GM18519 (cell line): ENCODE data around the gene SPOCK3.
"Not testable (repeated sequence)": the region's sequence is repeated elsewhere in the genome, so short reads cannot be mapped to it uniquely, and the experiment has no call there.

Experiments used
- ATAC-seq: cut with Tn5 transposase; IDR thresholded peaks from one replicate; pipeline ENCODE4 v1.9.1; 2021; ENCODE audit warnings: mild to moderate bottlenecking, moderate library complexity; ENCODE audit not compliant: unreplicated experiment, low FRiP score

SPOCK3 gene

GRCh38 chr4:166839615-166840251 lies 394.6 kb downstream of the SPOCK3 start:
- peak; percentile 79 for ATAC-seq

GRCh38 chr4:166838975-166839614 lies 395.2 kb downstream of the SPOCK3 start:
- ATAC-seq: peak; percentile 62

- no peak for ATAC-seq
Measured at GRCh38 chr4:166836865-166837264, 397.4 kb downstream of the SPOCK3 start.

- ATAC-seq: no peak
Measured at GRCh38 chr4:166827629-166828028, 406.7 kb downstream of the SPOCK3 start.

GRCh38 chr4:166827167-166827566 lies 407.1 kb downstream of the SPOCK3 start:
- ATAC-seq: no peak

- no peak for ATAC-seq
Measured at GRCh38 chr4:166823848-166824247, 410.4 kb downstream of the SPOCK3 start.

- ATAC-seq: no peak
Measured at GRCh38 chr4:166823126-166823525, 411.2 kb downstream of the SPOCK3 start.

- ATAC-seq: no peak
Measured at GRCh38 chr4:166822386-166822785, 411.9 kb downstream of the SPOCK3 start.

- ATAC-seq: no peak
Measured at GRCh38 chr4:166816890-166817289, 417.4 kb downstream of the SPOCK3 start.

GRCh38 chr4:166808380-166808779 lies 425.9 kb downstream of the SPOCK3 start:
- no peak for ATAC-seq

- ATAC-seq: no peak
Measured at GRCh38 chr4:166802346-166802745, 431.9 kb downstream of the SPOCK3 start.

- no peak for ATAC-seq
Measured at GRCh38 chr4:166798126-166798525, 436.2 kb downstream of the SPOCK3 start.

GRCh38 chr4:166777760-166778159 lies 456.5 kb downstream of the SPOCK3 start:
- ATAC-seq: no peak

GRCh38 chr4:166763018-166763417 lies 471.3 kb downstream of the SPOCK3 start:
- ATAC-seq: no peak

GRCh38 chr4:166741742-166742141 lies 492.6 kb downstream of the SPOCK3 start:
- no peak for ATAC-seq

GRCh38 chr4:166739215-166739614 lies 495.1 kb downstream of the SPOCK3 start:
- not testable (repeated sequence) for ATAC-seq

GRCh38 chr4:166737430-166737829 lies 496.9 kb downstream of the SPOCK3 start:
- ATAC-seq: no peak

GRCh38 chr4:166735553-166735952 lies 498.7 kb downstream of the SPOCK3 start:
- ATAC-seq: no peak

GRCh38 chr4:166734797-166735196 lies 499.5 kb downstream of the SPOCK3 start:
- ATAC-seq: no peak

- no peak for ATAC-seq
Measured at GRCh38 chr4:166733686-166734085, 500.6 kb downstream of the SPOCK3 start.

- no peak for ATAC-seq
Measured at GRCh38 chr4:166726832-166727231, 507.5 kb downstream of the SPOCK3 start.

- ATAC-seq: no peak
Measured at GRCh38 chr4:166724369-166724768, 509.9 kb downstream of the SPOCK3 start.
